Measurements from ENCODE around the gene SLC10A1.

Gene SLC10A1

DNA sequence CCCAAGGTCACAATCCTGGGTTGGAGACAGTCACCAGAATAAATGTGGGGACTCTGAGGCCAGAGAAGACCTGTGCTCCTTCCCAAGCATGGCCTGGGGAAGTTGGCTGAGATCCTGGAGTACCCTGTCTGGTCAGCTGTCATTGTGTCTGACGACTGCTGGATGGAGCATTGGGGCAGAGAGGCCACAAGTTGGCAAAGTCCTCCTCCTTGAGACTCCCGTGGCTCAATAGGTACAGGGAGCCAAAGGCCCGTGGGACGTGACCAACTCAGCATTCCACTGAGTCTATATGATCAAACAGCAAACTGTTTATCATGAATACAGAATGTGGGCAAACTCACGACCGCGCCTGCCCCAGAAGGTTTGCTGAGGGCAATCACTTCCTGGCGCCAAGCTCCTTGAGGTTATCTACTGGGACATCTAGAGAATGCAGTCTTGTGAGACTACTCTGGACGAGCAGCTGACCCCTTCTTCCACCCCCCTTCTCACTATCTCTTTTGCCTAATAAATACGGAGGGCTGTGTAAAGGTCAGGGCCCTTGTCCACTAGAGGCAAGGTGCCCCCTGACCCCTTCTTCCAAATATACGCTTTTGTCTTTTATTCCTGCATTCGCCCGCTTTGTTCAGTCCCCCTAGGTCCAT, 14.3 kb upstream of the SLC10A1 start:
- Histone ChIP-seq H3K9me3 (ENCODE audit: control insufficient read depth, low read length) (no peaks in the 10 kb centered on the region), H3K27ac (ENCODE audit: low read depth, low read length, severe bottlenecking) (no peak overlapping the region), H3K4me1 (ENCODE audit: control insufficient read depth, insufficient read depth, low read length, poor library complexity, severe bottlenecking) (no peaks in the 10 kb centered on the region), H3K4me3 (ENCODE audit: extremely low read depth, insufficient read depth, low read length, poor library complexity, severe bottlenecking) (no peak overlapping the region), H3K36me3 (ENCODE audit: control insufficient read depth, insufficient read depth, low read length) (no peaks in the 10 kb centered on the region)
- WGBS, 2 experiments (ENCODE audit: insufficient coverage in 2 of 2), result 88 to 97% methylated on average over 10 to 13 of the region's 13 CpGs

DNA sequence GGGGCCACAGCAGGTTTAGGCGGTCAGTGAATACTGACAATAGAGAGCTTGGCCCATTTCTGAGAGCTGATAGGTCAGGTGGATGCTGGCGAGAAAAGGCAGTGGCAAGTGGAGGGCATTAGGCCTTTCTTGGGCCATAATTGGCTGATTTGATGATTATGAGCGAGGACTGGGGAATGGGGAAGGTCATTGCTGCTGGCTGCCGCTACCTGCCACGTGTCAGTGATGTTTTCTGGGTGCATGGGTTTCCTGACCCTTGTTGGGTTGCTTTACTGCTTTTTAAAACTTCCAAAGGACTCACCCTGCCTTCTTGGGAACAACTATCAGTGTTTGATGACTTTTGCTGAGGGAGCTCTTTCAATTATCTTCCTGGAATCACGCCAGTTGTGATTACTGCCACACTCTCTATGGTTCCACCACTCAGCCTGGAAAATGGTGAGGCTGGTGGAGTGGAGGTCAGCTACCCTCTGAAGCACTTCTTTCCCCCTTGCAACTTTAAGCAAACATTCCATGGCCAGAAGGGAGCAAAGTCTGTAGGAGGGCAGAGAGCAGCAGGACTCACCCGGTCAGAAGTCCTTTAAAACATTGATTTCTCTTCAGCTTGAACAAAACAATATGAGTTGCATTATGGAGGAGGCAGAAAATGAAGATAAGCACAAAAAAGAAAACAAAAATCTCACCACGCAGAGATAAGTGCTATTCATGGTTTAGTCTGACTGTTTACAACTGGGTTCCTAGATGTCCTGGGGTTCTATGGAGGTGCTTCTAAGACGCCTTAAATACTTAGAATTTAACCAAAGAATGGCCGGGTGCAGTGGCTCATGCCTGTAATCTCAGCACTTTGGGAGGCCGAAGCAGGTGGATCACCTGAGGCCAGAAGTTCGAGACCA, 12.1 kb upstream of the SLC10A1 start:
- WGBS, 2 experiments (ENCODE audit: insufficient coverage in 2 of 2), result 88 to 93% methylated on average over 5 to 7 of the region's 12 CpGs
- H3K36me3 ChIP-seq (ENCODE audit: control insufficient read depth, insufficient read depth, low read length), result no peaks in the 10 kb centered on the region
- H3K27ac ChIP-seq (ENCODE audit: low read depth, low read length, severe bottlenecking), result no peak overlapping the region

DNA sequence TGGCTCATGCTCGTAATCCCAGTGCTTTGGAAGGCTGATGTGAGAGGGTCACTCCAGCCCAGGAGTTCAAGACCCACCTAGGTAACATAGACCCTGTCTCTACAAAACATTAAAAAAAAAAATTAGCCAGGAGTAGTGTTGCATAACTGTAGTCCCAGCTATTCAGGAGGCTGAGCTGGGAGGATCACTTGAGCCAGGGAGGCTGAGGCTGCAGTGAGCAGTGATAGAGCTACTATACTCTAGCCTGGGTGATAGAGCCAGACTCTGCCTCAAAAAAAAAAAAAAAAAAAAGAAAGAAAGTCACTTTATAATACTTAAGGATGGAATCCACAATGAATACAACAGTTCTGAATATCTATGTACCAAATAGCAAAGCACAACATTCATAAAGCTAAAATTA, 10.2 kb upstream of the SLC10A1 start:
- Histone ChIP-seq H3K27ac (ENCODE audit: low read depth, low read length, severe bottlenecking) (no peak overlapping the region), H3K4me3 (ENCODE audit: extremely low read depth, insufficient read depth, low read length, poor library complexity, severe bottlenecking) (no peak overlapping the region), H3K9me3 (ENCODE audit: control insufficient read depth, low read length) (no peaks in the 10 kb centered on the region), H3K4me1 (ENCODE audit: control insufficient read depth, insufficient read depth, low read length, poor library complexity, severe bottlenecking) (no peaks in the 10 kb centered on the region), H3K36me3 (ENCODE audit: control insufficient read depth, insufficient read depth, low read length) (no peaks in the 10 kb centered on the region)
- no CpG with 5 or more reads among the region's 1 CpG for WGBS, 2 experiments (ENCODE audit: insufficient coverage in 2 of 2)

More for the DNA sequence above, 12.1 kb upstream of the SLC10A1 start:
- H3K4me1 ChIP-seq (ENCODE audit: control insufficient read depth, insufficient read depth, low read length, poor library complexity, severe bottlenecking), result no peaks in the 10 kb centered on the region
- no peak overlapping the region for H3K4me3 ChIP-seq (ENCODE audit: extremely low read depth, insufficient read depth, low read length, poor library complexity, severe bottlenecking)
- no peaks in the 10 kb centered on the region for H3K9me3 ChIP-seq (ENCODE audit: control insufficient read depth, low read length)

DNA sequence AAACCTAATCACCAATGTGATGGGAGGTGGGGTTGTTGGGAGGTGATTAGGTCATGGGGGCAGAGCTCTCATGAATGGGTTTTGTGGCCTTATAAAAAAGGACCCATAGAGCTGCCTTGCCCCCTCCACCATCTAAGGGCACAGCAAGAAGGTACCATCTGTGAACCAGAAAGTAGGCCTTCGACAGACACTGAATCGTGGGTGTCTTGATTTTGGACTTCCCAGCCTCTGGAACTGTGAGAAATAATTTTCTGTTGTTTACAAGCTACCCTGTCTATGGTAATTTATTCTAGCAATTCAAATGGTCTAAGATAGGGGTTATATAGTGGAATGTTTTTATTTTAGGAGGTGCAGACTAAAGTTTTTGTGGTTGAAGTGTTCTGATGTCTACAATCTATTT, 7.9 kb upstream of the SLC10A1 start:
- H3K4me3 ChIP-seq (ENCODE audit: extremely low read depth, insufficient read depth, low read length, poor library complexity, severe bottlenecking), result no peak overlapping the region

DNA sequence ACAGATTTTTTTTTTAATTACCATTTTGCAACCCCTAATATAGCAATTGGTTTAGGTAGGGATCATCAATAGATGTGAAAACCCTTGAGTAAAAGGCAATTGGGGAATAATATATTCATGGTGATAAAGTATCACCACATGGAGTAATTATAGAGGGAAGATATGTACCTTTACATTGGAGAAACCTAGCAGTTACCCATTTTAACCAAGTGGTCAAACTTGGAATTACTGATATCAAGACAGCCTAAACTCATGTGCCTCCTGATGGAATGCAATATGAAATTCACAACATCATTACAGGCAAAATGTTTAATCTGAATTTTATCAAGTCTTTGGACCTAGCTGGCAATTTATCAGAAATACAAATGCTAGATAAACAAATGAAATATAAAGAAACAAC, 6.7 kb upstream of the SLC10A1 start:
- Histone ChIP-seq H3K36me3 (ENCODE audit: control insufficient read depth, insufficient read depth, low read length) (no peaks in the 10 kb centered on the region), H3K9me3 (ENCODE audit: control insufficient read depth, low read length) (peaks cover 7% of the 10 kb centered on the region), H3K4me1 (ENCODE audit: control insufficient read depth, insufficient read depth, low read length, poor library complexity, severe bottlenecking) (no peaks in the 10 kb centered on the region), H3K27ac (ENCODE audit: low read depth, low read length, severe bottlenecking) (no peak overlapping the region), H3K4me3 (ENCODE audit: extremely low read depth, insufficient read depth, low read length, poor library complexity, severe bottlenecking) (no peak overlapping the region)

More for the DNA sequence above, 7.9 kb upstream of the SLC10A1 start:
- Histone ChIP-seq H3K4me1 (ENCODE audit: control insufficient read depth, insufficient read depth, low read length, poor library complexity, severe bottlenecking) (no peaks in the 10 kb centered on the region), H3K9me3 (ENCODE audit: control insufficient read depth, low read length) (peaks cover 7% of the 10 kb centered on the region), H3K36me3 (ENCODE audit: control insufficient read depth, insufficient read depth, low read length) (no peaks in the 10 kb centered on the region), H3K27ac (ENCODE audit: low read depth, low read length, severe bottlenecking) (no peak overlapping the region)
- WGBS, 2 experiments (ENCODE audit: insufficient coverage in 2 of 2), result 100% methylated on average over 1 of the region's 2 CpGs; no CpG with 5 or more reads in 1 of the 2 experiments

DNA sequence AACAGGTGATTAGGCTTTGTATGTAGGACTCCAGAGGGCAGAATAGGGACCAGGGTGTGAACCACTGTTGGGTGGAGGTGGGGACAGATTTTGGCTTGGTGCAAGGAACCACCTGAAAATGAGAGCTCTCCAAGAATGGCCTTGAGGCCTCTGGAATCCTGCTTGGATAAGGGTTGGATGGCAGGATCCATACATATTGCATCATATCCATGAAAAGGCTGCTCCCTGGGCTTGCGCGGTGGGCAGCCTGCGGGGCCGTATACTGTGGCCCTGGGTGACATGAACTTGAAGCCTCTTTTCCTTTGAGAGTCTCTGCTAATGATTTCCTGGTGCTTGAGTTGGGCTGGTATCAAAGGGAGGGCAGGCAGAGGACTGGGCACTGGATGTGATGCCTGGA, 1.3 kb upstream of the SLC10A1 start:
- WGBS, 2 experiments (ENCODE audit: insufficient coverage in 2 of 2), result 84% methylated on average over 4 of the region's 4 CpGs; no CpG with 5 or more reads in 1 of the 2 experiments
- no peaks in the 10 kb centered on the region for H3K36me3 ChIP-seq (ENCODE audit: control insufficient read depth, insufficient read depth, low read length)
- H3K4me1 ChIP-seq (ENCODE audit: control insufficient read depth, insufficient read depth, low read length, poor library complexity, severe bottlenecking), result no peaks in the 10 kb centered on the region
- H3K9me3 ChIP-seq (ENCODE audit: control insufficient read depth, low read length), result peaks cover 7% of the 10 kb centered on the region
- no peak overlapping the region for H3K4me3 ChIP-seq (ENCODE audit: extremely low read depth, insufficient read depth, low read length, poor library complexity, severe bottlenecking)
- no peak overlapping the region for H3K27ac ChIP-seq (ENCODE audit: low read depth, low read length, severe bottlenecking)

DNA sequence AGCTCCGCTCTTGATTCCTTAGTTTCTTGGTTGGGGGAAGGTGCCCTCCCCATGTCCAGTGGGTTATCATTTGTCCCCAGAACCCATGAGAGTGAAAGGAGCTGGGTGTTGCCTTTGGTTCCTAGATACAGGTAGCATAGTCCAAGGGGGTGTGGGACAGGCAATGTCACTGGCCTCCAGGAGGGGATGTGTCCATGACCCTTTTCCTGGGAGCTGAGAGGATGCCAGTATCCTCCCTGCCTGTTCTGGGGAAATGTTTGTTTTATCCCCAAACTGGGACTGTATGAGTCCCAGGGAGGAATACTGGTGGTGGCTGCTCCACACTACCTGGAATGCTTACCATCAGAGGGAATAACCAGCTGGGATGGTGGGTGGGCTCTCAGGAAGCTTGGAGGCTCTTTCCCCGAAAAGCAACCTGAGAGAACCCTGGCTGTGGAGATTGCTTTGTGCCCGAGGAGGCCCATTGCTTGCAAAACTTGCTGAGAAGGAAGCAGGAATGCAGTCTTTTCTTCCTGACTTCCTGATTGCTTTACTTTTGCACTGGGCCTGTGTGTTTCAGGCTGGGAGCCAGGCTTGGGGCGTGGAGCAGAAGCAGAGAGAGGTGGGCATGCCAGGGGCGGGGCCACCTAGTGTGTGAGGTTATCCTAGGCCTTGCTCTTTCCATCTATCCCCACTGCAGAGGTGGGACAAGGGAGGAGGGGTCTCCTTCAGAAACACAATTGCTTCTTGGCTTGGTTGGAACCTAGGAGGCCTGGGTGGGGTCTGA, 715 bp upstream of the SLC10A1 start:
- Histone ChIP-seq H3K9me3 (ENCODE audit: control insufficient read depth, low read length) (peaks cover 7% of the 10 kb centered on the region), H3K27ac (ENCODE audit: low read depth, low read length, severe bottlenecking) (no peak overlapping the region), H3K36me3 (ENCODE audit: control insufficient read depth, insufficient read depth, low read length) (no peaks in the 10 kb centered on the region), H3K4me1 (ENCODE audit: control insufficient read depth, insufficient read depth, low read length, poor library complexity, severe bottlenecking) (no peaks in the 10 kb centered on the region), H3K4me3 (ENCODE audit: extremely low read depth, insufficient read depth, low read length, poor library complexity, severe bottlenecking) (no peak overlapping the region)
- 78 to 86% methylated on average over 2 of the region's 5 CpGs for WGBS, 2 experiments (ENCODE audit: insufficient coverage in 2 of 2)

DNA sequence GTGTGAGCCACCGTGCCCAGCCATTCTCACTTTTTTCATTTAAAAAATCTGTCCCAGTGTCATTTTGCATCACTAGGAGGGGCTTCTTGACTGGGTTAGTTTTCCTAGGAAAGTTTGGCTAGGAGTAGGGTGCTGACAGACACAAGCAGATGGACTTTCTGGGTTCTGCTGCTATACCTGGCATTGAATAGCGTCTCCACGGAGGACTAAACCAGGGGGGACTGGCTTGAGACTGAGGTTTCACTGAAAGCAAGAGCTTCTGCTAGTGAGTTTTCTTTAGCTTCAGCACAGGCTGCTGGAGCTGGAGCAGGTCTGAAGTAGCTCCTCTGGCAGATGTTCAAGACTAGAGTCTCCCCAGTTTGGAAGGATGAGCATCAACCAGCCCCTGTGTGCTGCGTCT, 1.4 kb downstream of the SLC10A1 start:
- Histone ChIP-seq H3K36me3 (ENCODE audit: control insufficient read depth, insufficient read depth, low read length) (no peaks in the 10 kb centered on the region), H3K27ac (ENCODE audit: low read depth, low read length, severe bottlenecking) (no peak overlapping the region), H3K4me3 (ENCODE audit: extremely low read depth, insufficient read depth, low read length, poor library complexity, severe bottlenecking) (no peak overlapping the region), H3K9me3 (ENCODE audit: control insufficient read depth, low read length) (peaks cover under 1% of the 10 kb centered on the region), H3K4me1 (ENCODE audit: control insufficient read depth, insufficient read depth, low read length, poor library complexity, severe bottlenecking) (no peaks in the 10 kb centered on the region)
- 76 to 90% methylated on average over 3 of the region's 4 CpGs for WGBS, 2 experiments (ENCODE audit: insufficient coverage in 2 of 2)

DNA sequence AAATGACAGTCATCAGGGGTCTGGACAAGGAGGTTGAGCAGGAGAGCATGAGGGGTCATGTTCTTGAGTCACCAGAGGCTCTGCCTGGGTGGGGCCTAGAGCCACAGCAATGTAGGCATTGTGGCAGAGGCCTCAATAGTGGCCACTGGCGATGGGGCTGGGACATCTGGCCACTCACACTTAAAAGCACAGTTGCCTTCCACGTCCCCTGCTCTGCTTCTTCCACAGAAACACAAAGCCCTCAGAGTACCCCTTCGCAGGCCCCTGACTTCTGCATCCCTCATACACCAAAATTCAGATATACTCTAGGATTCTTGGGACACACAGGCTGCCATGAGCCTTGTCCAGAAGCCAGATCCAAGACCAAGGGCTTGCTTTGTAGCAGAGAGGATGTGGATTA, 2.2 kb downstream of the SLC10A1 start:
- H3K27ac ChIP-seq (ENCODE audit: low read depth, low read length, severe bottlenecking), result no peak overlapping the region
- no peaks in the 10 kb centered on the region for H3K9me3 ChIP-seq (ENCODE audit: control insufficient read depth, low read length)
- H3K36me3 ChIP-seq (ENCODE audit: control insufficient read depth, insufficient read depth, low read length), result no peaks in the 10 kb centered on the region
- WGBS, 2 experiments (ENCODE audit: insufficient coverage in 2 of 2), result 60 to 81% methylated on average over 1 to 3 of the region's 3 CpGs
- H3K4me3 ChIP-seq (ENCODE audit: extremely low read depth, insufficient read depth, low read length, poor library complexity, severe bottlenecking), result no peak overlapping the region
- H3K4me1 ChIP-seq (ENCODE audit: control insufficient read depth, insufficient read depth, low read length, poor library complexity, severe bottlenecking), result no peaks in the 10 kb centered on the region

DNA sequence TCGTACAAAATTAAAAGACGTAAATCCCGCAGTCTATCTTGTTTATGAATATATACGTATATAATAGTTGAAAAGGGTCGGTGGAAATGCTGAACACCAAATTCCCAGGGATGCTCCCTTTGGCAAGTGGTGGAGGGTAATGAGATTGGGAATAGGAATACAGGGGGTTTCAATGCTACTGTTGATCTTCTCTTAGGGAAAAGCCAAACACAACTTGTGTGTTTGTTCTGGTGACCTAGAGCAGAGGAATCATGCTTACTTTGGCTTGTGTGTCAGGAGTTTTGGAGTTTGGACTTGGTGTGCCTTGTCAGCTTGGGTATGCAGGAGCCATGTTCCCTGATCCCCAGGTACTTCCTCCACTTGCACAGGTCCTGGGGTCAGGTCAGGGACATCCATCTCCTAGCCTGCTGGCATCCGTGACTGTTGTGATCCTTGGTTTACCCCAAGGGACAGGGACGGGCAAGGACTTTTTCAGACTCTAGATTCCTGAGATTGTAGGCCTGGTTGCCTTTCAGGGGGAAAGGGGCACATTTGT, 4.1 kb downstream of the SLC10A1 start:
- no peaks in the 10 kb centered on the region for H3K4me1 ChIP-seq (ENCODE audit: control insufficient read depth, insufficient read depth, low read length, poor library complexity, severe bottlenecking)
- H3K27ac ChIP-seq (ENCODE audit: low read depth, low read length, severe bottlenecking), result no peak overlapping the region
- H3K4me3 ChIP-seq (ENCODE audit: extremely low read depth, insufficient read depth, low read length, poor library complexity, severe bottlenecking), result no peak overlapping the region
- no peaks in the 10 kb centered on the region for H3K9me3 ChIP-seq (ENCODE audit: control insufficient read depth, low read length)
- no peaks in the 10 kb centered on the region for H3K36me3 ChIP-seq (ENCODE audit: control insufficient read depth, insufficient read depth, low read length)
- WGBS, 2 experiments (ENCODE audit: insufficient coverage in 2 of 2), result 98% methylated on average over 6 to 7 of the region's 7 CpGs

All from mesodermal cell (in vitro differentiated cells).